Neural cell (in vitro differentiated cells): Measurements from ENCODE around the gene PTPN3.

Experiments used
- POLR2AphosphoS5 ChIP-seq: IDR thresholded peaks from 2 replicates; pipeline ENCODE4 v1.6.1; 2012
- TF ChIP-seq, protein P1 (sequence below): IDR thresholded peaks from 2 replicates; pipeline ENCODE4 v1.6.1; 2012; ENCODE audit warnings: borderline replicate concordance
- TF ChIP-seq, protein P2 (sequence below): fragments of 450-650 bp; IDR thresholded peaks from 2 replicates; pipeline ENCODE4 v1.5.1; 2014; ENCODE audit warnings: antibody characterized with exemption, mild to moderate bottlenecking, moderate library complexity; ENCODE audit not compliant: poor library complexity, severe bottlenecking

DNA sequence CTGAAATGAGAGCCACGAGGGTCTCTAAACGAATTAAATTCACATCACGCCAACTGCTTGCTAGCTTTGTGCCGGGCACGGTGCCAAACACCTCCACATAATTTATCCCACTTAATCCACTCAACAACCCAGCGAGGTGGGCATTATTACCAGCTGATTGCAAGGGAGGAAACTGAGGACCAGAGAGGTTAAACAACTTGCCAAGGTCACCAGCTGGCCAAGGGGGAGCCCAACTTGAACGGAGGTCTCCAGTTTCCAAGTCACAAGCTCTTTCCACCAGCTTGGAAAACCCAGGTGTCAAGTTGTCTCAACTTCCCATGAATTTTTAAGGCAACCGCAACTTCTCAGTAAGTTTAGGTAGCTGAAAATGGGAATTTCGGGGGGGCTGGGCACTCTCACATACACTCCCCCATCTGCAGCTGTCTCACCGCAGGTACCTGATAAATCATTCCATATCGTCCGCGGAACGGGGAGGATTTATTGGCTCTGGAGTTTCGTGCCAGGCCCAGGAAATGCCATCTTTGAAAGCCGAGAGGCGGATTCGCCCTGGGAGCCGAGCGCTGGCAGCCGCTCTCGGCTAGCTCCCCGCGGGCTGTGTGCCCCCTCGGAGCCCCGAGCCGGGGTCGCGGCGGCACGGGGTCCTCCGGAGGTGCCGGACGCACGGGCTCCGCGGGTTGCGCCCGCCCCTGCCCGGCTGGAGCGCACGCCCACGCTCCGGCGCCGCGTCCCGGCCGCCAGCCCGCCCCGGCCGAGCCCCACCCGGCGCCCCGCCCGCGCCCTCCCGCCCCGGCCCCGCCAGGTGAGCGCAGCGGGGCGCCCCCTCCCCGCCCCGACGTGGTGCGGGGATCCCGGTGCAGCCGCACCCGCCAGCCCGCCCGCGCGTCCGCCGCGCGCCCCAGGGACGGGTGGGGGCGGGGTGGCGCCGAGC, 617 bp downstream of the PTPN3 start:
- no peak for TF ChIP-seq POLR2AphosphoS5
- TF ChIP-seq, protein P1, sequence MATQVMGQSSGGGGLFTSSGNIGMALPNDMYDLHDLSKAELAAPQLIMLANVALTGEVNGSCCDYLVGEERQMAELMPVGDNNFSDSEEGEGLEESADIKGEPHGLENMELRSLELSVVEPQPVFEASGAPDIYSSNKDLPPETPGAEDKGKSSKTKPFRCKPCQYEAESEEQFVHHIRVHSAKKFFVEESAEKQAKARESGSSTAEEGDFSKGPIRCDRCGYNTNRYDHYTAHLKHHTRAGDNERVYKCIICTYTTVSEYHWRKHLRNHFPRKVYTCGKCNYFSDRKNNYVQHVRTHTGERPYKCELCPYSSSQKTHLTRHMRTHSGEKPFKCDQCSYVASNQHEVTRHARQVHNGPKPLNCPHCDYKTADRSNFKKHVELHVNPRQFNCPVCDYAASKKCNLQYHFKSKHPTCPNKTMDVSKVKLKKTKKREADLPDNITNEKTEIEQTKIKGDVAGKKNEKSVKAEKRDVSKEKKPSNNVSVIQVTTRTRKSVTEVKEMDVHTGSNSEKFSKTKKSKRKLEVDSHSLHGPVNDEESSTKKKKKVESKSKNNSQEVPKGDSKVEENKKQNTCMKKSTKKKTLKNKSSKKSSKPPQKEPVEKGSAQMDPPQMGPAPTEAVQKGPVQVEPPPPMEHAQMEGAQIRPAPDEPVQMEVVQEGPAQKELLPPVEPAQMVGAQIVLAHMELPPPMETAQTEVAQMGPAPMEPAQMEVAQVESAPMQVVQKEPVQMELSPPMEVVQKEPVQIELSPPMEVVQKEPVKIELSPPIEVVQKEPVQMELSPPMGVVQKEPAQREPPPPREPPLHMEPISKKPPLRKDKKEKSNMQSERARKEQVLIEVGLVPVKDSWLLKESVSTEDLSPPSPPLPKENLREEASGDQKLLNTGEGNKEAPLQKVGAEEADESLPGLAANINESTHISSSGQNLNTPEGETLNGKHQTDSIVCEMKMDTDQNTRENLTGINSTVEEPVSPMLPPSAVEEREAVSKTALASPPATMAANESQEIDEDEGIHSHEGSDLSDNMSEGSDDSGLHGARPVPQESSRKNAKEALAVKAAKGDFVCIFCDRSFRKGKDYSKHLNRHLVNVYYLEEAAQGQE, result no peak
- TF ChIP-seq, protein P2, sequence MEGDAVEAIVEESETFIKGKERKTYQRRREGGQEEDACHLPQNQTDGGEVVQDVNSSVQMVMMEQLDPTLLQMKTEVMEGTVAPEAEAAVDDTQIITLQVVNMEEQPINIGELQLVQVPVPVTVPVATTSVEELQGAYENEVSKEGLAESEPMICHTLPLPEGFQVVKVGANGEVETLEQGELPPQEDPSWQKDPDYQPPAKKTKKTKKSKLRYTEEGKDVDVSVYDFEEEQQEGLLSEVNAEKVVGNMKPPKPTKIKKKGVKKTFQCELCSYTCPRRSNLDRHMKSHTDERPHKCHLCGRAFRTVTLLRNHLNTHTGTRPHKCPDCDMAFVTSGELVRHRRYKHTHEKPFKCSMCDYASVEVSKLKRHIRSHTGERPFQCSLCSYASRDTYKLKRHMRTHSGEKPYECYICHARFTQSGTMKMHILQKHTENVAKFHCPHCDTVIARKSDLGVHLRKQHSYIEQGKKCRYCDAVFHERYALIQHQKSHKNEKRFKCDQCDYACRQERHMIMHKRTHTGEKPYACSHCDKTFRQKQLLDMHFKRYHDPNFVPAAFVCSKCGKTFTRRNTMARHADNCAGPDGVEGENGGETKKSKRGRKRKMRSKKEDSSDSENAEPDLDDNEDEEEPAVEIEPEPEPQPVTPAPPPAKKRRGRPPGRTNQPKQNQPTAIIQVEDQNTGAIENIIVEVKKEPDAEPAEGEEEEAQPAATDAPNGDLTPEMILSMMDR, result no peak
